Astrocyte (in vitro differentiated cells and primary cell): ENCODE data around the gene BIRC3.
"Not testable (repeated sequence)": the region's sequence is repeated elsewhere in the genome, so short reads cannot be mapped to it uniquely, and the experiment has no call there.

Experiments used
- CTCF ChIP-seq: IDR thresholded peaks from 2 replicates; pipeline ENCODE4 v1.5.1; 2011; ENCODE audit warnings: low read depth, mild to moderate bottlenecking, inconsistent platforms, low read length, moderate library complexity; ENCODE audit not compliant: insufficient read depth
- EZH2 ChIP-seq: IDR thresholded peaks from 2 replicates; pipeline ENCODE4 v1.6.1; 2012; ENCODE audit warnings: mild to moderate bottlenecking, low read length, inconsistent platforms; ENCODE audit not compliant: insufficient read depth

- not testable (repeated sequence) for TF ChIP-seq CTCF, EZH2
These were observed 24.0 kb downstream of the BIRC3 start for GRCh38 chr11:102341311-102341710.
